GM18873 (cell line): ENCODE data around the gene FHIT.

Experiments used
- ATAC-seq: cut with Tn5 transposase; IDR thresholded peaks from one replicate; pipeline ENCODE4 v1.9.1; 2021; ENCODE audit warnings: mild to moderate bottlenecking, moderate library complexity, moderate number of reproducible peaks; ENCODE audit not compliant: unreplicated experiment, low FRiP score

The FHIT gene

DNA sequence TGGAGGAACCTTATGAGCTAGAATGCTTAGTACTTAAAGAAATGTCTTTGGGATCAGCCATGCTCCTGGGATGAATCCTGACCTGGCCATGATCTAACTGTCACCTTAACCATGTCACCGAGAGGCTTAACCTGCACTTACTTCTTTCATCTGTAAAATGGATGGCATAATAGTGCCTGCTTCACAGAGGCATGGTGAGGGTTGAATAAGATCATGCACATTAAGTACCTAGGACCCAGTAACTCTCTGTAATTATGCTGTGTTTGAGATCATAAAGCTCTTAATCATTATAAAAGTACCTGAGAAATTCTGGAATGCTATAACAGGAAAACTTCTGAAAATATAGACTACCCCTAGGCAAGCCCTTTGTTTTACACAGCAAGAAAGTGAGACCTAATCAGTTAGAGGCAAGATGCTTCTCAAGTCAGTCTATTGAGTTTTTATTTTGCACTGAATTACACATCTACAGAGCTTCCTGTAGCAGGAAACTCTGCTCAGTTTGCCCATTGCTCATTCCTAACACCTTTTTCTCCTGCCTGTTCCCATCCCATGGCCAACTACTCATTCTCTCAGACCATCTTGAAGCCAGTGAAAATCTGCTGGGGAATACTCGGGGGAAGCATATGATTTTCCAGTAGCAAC is 1185.9 kb downstream of the FHIT start:
- ATAC-seq: no peak

DNA sequence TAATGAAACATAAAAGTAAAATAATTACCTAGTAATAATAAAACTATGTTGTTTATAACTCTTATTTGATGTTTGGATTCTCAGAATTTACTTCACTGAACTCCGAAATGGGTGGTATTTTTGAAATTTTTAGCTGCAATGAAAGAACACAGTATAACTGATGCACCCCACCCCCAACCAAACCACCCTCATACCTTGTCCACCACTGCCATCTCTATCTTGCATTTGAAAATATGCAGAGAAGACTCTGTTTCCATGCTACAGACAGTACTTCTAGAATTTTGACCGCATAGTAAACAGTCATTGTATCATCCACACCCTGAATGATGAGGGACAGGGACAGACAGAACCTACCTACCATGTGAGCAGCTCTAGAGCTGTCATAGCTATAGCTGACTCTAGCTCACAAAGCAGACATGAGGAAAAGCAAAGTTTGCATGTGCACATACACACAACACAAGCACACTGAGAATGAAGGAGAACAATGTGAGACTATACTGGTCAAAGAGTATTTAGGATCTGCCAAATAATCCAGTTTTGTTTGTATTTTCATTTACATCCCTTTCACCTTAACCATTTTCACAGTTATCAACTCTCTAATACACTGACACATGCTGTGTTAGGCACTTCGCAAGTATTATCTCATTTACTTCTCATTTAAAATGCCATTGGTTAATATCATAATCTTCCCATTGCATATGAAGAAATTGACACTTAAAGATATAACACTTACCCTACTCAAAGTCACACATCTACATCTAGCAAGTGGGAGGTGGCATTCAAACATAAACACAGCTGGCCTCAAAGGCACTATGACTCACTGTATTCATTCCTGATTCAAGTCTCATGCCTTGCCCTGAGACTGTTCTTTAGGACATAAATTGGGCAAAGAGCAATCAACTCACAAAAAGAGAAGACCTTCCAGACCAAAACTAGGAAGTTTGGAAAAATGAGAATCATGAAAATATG is 1186.8 kb downstream of the FHIT start:
- ATAC-seq: no peak

DNA sequence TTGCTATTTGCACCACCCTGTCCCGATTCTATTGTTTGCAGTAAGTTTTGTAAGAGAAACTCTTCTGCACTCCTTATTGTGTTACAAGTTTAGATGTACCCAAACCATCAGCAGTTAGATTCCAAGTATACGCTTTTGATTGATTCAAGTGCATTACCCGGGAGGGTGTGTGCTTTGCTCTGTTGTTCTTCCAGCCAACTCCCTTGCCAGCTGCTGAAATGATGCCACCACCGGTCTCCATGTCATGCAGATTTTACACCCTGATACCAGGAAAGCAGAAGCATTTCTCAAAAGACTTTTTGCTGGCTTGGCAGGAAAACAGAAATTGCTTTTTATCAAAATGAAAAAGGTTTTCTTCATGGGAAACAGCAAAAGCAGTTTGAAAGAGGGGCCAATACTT is 1194.8 kb downstream of the FHIT start:
- no peak for ATAC-seq

DNA sequence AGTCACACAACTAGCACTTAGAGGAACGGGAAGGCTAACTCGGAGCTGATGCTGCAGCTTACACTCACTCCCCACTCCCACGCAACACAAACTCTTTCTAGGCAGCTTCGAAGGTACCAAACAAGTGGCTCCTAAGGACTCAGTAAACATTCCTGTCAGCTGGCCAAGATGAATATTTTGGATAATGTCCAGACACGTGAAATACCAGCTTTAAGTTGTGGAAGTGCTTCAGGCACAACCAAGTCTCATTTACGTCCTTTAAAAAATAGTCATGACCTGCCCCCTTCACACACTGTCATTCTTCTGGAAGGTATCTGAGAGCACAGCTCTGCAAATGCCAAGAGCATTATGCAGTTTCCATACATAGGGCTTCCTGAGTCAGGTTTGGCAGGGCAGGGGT is 1195.5 kb downstream of the FHIT start:
- ATAC-seq: no peak

DNA sequence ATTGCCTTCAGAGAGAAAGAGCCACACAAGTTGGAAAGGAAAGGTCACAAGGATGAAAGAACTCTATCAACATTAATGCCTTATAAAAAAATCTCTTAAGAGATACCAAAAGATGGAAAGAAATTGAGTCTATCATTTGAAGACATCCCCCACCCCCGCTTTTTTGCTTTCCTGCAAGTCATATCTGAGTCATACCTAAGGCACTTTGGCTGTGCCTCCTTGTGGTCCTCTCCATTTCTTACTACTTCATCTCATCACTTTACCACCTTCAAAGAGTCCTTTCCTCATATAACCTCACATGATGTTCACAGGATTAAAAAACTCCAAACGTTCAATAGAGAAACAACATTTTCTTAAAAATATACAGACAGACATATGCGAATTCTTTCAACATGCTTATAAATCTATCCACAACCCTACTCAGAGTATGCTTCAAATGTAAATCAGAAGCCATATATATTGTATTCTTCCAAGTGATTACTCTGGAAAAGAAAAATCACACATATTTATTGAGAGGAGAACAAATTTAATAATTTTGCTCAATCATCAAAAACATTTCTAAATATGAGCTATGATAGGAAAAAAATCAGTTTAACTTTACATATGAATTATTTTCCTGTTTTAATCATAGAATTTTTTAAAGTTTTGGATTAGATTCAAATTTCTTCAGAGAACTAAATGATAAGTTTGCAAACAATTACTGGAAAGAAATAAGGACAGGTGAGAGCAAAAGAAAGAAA is 1197.6 kb downstream of the FHIT start:
- ATAC-seq: no peak

DNA sequence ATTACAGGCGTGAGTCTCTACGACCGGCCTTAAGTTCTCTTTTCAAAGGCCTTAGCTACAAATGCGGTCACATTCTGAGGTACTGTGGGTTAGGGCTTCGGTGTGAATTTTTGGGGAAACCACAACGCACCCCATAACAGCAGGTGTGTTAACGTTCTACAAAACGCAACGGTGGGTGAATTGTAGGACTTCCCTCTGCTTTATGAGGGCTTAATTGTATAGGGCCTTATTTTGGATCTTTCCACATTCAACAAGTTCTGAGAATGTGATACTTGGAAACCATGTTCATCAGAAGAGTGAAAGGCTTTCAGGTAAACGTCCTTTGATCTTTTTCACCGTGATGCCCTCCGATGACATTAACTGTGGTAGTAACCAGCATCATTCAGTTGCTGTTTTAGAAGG is 1202.8 kb downstream of the FHIT start:
- no peak for ATAC-seq

DNA sequence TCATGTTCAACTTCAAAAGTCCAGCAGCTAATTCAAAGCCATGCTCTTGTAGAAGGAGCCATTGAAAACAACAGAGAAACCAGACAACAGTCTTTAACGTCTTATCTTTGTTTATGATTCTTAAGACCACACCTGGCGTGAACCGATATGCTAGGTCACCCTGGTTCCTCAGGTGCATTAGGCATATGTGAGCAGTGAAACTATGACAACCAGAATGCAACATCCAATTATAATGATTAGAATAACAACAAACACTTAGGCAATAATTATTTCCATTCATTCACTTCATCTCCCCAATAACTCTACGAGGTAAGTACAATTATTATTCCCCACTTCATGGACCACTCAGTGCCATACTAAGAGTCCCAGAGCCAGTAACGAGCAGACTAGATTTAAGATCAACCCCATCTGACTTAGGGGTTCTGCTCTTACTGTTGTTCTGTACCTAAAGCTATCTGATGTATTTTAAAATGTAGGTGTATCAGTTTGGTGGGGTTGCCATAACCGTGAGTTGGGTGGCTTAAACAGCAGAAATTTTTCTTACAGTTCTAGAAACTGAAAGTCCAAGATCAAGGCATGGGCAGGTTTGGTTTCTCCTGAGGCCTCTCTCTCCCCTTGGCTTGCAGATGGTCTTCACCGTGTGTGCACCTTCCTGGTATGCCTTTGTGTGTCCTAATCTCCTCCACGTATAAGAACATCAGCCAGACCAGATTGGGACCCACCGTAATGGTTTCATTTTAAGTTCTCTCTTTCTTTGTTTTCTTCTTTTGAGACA is 1203.6 kb downstream of the FHIT start:
- no peak for ATAC-seq

DNA sequence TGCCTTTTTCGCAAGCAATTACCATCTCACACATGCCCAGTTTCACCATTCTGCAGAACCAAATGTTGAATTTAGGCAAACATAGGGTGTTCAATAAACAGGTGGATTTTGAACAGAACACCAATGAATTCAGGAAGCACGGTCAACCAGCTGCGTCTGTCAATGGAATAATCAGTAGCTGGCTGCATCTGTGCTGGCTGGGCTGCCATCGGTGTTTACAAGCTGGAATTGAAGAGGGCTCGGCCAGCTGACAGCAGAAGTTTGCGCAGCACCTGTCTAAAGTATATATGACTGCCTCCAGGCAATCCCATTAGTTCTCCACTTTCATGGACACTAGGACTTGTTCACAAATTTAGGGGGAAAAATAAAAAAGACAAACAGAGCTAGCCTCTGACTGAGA is 1205.0 kb downstream of the FHIT start:
- ATAC-seq: no peak

DNA sequence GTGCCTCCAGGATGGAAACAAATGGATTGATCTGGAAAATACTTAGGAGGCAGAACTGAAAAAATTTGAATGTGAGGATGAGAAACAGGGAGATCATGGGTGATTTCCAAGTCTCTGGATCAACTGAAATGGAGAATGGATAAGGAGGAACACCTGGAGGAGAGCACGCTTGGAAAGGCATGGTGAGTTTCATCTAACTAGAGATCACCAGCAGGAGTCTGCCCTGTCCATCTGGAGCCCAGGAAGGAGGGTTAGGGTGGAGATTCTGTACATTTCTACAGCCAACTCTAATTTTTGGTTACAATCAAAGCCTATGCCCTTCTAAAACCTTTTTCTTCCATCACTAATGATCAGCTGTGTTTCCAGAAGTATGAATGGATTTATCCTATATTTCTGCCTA is 1205.6 kb downstream of the FHIT start:
- ATAC-seq: no peak

DNA sequence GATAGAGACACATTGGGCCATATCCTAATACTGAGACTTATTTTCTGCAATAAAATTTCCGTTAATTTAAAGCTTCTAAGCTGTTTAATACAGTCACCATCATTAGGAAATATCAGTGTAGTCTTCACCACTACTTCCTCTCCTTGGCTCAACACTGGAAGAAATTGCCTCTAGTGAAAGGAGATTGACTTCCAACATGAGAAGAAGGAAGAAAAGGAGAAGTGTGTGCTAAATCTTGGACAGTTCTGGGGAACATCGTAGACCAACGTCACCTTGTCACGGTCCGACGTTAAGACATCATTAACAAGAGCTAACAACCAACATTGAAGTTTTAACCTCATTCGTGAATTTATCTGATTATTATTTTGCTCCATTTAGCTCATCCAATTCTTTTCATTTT is 1214.4 kb downstream of the FHIT start:
- no peak for ATAC-seq

DNA sequence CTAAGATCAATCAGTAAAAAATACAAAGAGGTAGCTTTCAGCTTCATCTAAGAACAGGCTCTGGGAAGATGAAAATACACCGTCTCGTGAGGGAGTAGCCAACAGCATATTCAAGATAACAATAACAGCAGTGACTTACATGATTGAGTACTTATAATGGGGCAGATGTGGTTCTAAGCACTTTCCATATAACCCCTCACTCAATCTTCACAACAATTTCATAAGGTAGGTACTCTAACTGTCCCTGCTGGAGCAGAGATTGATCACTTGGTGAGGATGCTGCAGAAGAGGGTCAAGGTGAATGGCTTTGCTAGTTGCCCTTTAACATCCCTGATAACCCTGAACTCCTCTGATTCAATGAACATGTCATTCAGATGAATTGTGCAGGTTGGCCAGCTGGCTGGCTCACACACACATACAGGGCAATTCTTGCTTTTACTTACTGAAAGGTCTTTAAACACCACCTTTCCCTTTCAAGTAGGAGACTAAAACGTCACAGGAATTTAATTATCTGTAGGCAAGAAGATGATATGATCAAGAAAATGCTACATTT is 1217.3 kb downstream of the FHIT start:
- no peak for ATAC-seq

DNA sequence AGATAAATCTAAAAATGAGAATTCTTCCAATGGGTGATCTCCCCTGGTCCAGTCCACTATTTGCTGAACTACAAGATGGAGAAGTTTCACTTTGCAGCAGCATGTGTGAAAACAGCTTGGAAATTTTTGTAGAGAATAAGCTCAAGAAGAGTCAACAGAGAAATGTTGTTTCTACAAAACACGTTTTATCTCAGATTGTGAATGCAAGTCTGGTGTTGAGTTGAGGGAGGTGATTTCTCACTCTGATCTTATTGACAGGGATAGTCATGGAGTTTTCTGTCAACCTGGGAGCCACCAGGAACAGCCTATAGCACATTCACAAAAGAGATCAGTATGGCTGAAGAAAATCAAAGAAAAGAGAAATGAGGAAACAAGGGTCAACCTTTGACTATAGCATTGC is 1220.3 kb downstream of the FHIT start:
- no peak for ATAC-seq

DNA sequence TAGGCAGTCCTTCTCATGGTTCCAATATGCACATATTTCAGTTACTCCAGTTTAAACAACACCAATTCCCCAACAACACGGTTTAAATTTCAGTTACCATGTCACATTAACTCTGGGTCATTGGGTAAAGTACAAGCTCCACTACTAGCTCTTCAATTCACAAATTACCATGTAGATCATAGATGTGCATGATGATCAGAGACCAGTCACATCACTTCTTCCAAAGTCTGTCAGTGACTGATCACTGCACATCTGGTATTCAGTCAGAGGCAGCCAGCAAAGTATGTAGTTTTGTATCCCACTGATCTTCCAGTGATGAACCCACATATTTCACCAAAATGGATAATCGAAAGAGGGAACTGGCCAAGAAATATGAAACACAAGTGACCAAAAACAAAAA is 1223.0 kb downstream of the FHIT start:
- no peak for ATAC-seq

DNA sequence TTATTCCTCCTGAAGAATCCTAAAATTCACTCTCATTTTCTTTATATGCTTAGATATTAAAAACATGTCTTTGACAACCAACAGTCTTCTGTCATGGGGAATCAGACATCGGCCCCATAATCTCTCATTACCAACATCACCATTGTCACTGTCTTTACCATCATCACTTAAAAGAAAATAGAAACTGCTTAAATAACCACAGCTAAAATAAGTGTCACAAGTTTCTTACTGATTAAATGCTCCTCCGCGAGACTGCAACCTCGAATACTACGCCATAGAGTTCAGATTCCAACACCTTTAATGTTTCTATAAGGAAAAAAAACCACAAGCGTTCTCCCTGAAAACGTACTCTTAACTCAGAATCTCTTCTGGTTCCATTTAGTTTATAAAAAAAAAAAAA is 1223.9 kb downstream of the FHIT start:
- ATAC-seq: no peak

DNA sequence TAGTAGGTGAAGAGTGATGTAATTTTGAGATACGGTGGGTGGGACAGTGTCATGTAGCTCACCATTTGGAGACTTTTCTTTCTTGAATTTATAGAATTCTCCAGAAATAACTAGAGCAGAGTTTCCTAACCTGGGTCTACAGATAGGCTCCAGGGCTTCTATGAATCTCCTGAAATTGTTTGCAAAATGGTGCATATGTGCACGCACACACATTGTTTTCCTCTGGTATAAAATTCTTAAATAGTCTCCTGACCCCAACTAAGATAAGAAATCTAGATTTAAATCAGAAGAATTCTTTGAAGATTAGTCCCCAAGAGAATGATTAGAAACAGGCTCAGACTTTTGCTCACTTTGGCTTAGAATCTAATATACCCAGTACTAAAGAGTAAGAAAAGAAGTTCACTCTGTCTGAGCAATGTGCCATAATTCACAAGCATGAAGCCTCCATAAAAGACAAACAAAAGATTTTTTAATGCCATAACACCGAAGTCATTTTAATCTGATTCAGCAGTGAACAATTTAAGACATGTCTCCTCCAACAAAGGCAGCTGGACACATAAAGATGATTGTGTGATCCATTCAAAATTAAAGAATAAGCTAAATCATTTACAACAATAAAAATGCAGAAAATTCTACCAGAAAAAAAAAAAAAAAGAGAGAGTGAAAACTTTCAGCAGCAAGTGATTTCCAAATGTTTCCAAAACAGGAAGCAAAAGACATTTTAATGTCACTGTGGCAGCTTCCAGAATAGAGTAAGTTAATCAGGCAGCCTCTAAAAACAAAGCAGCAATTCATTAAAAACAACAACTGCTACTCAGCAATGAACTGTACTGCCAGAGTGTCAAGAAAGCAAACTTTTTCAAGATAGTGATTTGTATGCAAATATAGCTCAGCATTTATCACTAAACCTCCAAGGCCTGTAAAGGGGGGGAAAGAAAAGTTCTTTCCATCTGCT is 1225.9 kb downstream of the FHIT start:
- ATAC-seq: no peak

DNA sequence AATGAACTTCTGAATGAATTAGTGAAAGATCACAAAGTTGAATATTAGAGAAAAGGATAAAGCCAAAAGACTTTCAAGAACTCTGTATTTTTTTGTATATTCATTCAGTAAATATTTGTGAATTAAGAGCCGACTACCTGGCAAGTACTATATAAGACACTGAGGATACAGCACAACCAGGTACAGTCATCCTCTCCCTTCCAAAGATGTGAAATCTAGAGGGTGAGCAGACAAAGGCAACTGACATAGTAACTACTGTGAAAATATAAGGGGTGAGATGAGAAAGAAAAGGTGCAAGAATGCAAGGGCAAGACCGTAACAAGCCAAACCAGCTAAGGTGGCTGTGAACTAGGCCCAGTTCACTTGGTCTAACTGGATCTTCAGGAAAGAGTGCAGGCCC is 1226.9 kb downstream of the FHIT start:
- no peak for ATAC-seq

DNA sequence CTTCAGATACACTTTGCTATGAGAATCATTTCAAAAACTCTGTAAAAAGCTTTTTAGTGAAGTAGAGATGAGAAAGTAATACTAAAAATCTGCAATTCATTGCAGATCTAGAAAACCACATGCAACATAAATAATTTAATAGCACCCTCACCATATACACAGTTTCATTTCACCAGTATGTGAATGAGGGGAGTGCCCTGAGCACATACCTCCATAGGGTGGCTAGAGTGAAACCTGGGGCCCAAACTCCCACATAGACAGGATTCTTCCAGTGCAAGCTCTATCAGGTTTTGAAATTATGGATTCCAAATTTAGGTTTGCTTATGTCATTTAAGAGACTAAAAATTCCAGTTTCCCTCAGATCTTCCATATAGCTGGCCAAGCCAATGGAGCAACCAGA is 1228.1 kb downstream of the FHIT start:
- no peak for ATAC-seq

DNA sequence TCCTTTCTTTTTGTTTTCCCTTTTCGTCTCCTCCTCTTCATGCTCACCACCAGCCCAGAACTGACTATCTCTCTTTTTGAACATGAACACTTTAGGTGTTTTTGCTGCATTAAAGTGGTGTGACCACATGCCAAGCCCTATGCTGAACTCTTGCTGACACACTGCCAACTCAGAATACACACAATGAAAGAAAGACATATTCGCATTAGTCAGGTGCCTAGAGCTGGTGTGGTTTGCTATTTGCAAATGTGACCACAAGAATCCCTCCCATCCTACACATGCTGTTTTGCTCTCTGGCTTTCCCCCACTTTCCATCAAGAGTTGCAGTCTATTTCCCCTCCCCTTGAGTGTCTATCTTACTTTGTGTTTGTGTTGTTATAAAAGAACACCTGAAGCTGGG is 1233.6 kb downstream of the FHIT start:
- ATAC-seq: no peak

DNA sequence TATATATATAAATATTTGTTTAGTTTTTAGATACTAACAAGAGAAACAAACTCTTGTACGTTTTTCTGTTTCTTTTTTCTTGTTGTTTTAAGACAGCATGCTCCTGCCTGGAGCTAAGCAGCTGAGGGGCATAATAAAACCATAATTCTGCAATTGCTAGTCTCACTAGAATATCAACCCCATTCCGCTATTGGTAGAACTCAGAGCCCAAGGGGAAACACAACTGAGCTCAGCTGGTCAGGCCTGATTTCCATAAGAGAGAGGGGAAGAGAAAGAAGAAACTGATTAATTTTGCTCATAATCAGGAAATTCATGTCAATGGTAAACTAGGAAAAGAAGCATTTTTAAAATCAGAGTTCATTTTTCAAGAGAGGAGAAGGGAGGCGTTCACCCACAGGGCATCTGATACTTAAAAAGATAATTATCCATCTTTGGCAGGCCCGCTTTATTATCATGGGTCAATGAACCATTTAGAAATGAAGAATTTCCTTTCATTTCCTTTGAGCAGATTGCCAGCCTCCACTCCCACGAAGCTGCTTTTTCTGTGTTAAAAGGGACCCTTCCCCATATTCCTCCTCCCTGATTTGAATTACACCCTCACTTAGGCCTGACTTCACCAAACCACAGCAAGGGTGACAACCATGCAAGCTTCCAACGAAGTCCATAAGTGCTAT is 1236.1 kb downstream of the FHIT start:
- no peak for ATAC-seq
